ENCODE measurements around the gene TRPT1. TPM values are rescaled to one million over a fixed set of nuclear protein-coding genes. Genes with fewer than 3 reads are reported as not detected.
A peak's percentile ranks its signal among the peaks of the same experiment; 100 is the strongest.

TRPT1 gene
- polyA plus RNA-seq, 2 of the 4 experiments (the other 2 are of a cell fraction), result 18.6 to 28.5 TPM

DNA sequence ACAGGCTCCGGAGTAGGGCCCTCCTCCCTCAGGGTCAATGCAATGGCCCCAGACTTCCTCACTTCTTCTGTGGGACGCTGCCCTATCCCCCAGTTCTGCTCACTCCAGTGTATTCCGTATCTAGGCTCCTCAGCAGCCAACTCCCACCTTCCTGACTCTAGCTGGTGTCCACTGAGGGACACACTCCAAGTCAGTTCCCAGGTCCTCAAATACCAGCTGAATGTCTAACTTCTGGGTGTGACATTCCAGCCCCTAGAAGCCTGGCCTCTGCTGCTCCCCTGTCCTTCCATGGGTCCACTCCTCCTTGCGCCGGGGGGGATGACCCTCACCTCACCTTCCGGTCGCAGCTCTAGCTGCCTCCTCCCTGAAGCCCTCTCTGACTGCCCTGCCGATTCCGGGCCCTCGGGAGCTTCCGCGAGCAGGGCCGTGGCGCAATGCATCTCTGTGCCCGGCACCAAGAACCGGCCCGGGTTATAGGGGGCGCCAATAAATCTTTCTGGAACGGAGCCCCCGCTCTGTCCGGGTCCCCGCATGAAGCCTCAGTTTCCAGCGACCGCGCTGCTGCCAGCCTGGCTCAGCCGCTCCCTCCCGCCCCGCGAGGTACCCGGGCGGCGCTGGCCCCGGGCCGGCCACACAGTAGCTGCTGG, 43.0 kb upstream of the TRPT1 start (continued):
- TF ChIP-seq HEYL (CRISPR knock-in tag; IDR thresholded peaks at IDR 0.05), result no peak
- TF ChIP-seq, protein P1, sequence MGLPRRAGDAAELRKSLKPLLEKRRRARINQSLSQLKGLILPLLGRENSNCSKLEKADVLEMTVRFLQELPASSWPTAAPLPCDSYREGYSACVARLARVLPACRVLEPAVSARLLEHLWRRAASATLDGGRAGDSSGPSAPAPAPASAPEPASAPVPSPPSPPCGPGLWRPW (IDR thresholded peaks at IDR 0.05), result no peak
- no peak for TF ChIP-seq RAD21 (conservative IDR thresholded peaks at IDR 0.05 in 1 of 2, IDR thresholded peaks at IDR 0.05 in 1 of 2)
- TF ChIP-seq ZSCAN20 (CRISPR knock-in tag; IDR thresholded peaks at IDR 0.05), result no peak
- peak; percentile 29 to 58; a peak in 2 of 4 replicates for TF ChIP-seq CEBPB (IDR thresholded peaks at IDR 0.05)
- no peak for TF ChIP-seq ZC3H11A (IDR thresholded peaks at IDR 0.05)
- TF ChIP-seq, protein P2, sequence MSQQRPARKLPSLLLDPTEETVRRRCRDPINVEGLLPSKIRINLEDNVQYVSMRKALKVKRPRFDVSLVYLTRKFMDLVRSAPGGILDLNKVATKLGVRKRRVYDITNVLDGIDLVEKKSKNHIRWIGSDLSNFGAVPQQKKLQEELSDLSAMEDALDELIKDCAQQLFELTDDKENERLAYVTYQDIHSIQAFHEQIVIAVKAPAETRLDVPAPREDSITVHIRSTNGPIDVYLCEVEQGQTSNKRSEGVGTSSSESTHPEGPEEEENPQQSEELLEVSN (IDR thresholded peaks at IDR 0.05; ENCODE audit: borderline replicate concordance, low read depth), result no peak
- no peak for TF ChIP-seq FOXS1 (CRISPR knock-in tag; IDR thresholded peaks at IDR 0.05)
- TF ChIP-seq HOXA7 (CRISPR knock-in tag; IDR thresholded peaks at IDR 0.05), result no peak
- no peak for TF ChIP-seq NFE2L2 (conservative IDR thresholded peaks at IDR 0.05; ENCODE audit: low read length)
- TF ChIP-seq NR3C1 (IDR thresholded peaks at IDR 0.05), result no peak
- no peak for TF ChIP-seq RCOR1 (IDR thresholded peaks at IDR 0.05; ENCODE audit: low read depth, low read length)
- no peak for TF ChIP-seq NPAS2 (CRISPR knock-in tag; IDR thresholded peaks at IDR 0.05; ENCODE audit: borderline replicate concordance)
- TF ChIP-seq, protein P3, sequence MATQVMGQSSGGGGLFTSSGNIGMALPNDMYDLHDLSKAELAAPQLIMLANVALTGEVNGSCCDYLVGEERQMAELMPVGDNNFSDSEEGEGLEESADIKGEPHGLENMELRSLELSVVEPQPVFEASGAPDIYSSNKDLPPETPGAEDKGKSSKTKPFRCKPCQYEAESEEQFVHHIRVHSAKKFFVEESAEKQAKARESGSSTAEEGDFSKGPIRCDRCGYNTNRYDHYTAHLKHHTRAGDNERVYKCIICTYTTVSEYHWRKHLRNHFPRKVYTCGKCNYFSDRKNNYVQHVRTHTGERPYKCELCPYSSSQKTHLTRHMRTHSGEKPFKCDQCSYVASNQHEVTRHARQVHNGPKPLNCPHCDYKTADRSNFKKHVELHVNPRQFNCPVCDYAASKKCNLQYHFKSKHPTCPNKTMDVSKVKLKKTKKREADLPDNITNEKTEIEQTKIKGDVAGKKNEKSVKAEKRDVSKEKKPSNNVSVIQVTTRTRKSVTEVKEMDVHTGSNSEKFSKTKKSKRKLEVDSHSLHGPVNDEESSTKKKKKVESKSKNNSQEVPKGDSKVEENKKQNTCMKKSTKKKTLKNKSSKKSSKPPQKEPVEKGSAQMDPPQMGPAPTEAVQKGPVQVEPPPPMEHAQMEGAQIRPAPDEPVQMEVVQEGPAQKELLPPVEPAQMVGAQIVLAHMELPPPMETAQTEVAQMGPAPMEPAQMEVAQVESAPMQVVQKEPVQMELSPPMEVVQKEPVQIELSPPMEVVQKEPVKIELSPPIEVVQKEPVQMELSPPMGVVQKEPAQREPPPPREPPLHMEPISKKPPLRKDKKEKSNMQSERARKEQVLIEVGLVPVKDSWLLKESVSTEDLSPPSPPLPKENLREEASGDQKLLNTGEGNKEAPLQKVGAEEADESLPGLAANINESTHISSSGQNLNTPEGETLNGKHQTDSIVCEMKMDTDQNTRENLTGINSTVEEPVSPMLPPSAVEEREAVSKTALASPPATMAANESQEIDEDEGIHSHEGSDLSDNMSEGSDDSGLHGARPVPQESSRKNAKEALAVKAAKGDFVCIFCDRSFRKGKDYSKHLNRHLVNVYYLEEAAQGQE (IDR thresholded peaks at IDR 0.05), result no peak
- peak; percentile 100 for TF ChIP-seq ZFP36 (IDR thresholded peaks at IDR 0.05; ENCODE audit: borderline replicate concordance, partially characterized antibody)

DNA sequence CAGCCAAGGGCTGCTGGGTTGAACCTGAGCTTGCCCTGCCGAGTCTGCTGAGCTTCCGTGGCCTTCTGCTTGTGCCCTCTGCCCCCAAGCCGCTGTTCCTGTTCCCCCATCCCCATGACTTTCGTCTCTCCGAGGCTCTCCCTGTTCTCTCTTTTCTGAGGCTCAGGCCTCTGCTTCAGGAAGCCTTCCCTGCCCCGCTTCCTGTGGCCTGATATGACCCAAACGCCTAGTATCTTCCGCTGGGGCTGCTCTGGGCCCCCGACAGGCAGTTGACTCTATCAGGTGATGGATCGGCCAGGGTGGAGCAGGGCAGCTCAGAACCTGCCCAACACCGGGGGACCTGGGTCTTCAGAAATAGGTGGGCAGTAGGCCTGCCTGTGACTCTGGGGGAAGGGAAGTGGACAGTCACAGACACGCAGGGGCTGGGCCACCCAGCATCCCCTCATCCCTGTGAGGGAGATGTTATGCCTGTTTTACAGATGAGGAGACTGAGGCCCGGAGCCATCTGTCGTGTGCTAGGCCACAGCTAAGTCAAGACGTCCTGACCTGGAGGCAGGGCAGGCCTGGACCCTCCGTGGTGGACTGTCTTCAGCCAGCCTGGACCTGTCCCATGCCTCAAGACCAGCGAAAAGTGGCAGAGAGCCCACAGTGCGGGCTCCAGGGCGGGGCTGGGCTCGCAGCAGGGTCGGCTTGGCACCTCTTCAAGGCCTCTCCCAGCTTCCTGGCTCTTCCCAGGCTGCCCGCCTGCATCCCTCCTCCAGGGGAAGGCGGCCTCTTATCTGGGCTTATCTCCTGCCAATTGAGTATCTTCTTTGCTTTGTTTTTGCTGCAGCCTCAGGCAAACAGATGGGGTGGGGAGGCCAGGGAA, 42.3 kb upstream of the TRPT1 start:
- ChIA-PET CTCF (interaction anchor here (1.1 to 16.0 kb wide), 12 partner anchors 9 to 500 kb away, joined by 3 to 220 read pairs (median 4); partner anchors contain the start of genes CATSPERZ, ESRRA, PLCB3 and PPP1R14B), POLR2A (interaction anchor here (0.8 to 5.9 kb wide), 10 partner anchors 9 to 82 kb away, joined by 3 to 53 read pairs (median 4); partner anchors contain the start of genes BAD, ESRRA, FKBP2 and GPR137)
- peak overlapping the region; percentile 72 for H3K4me3 ChIP-seq
- ATAC-seq, result peak in 1 of 2 experiments; percentile 1; a peak in 3 of 6 replicates
- peaks cover 26% of the 10 kb centered on the region for H3K4me1 ChIP-seq
- no peaks in the 10 kb centered on the region for H3K9me3 ChIP-seq
- WGBS (ENCODE audit: missing lambda C conversion rate), result 84% methylated on average over 14 of the region's 23 CpGs
- FAIRE-seq, result no peak
- DNase-seq (ENCODE audit: low read depth in 1 of 2, low spot score in 1 of 2), result peak in 1 of 2 experiments; percentile 62
- TF ChIP-seq, protein P1 (IDR thresholded peaks at IDR 0.05), result no peak
- TF ChIP-seq EHF (CRISPR knock-in tag; IDR thresholded peaks at IDR 0.05), result no peak
- no peak for TF ChIP-seq NFE2L2 (conservative IDR thresholded peaks at IDR 0.05; ENCODE audit: low read length)
- TF ChIP-seq KDM1A (IDR thresholded peaks at IDR 0.05; ENCODE audit: low read depth), result peak; percentile 71
- peak overlapping the region; percentile 94 to 97 for H3K27ac ChIP-seq
- peak overlapping the region; percentile 97 for H3K4me2 ChIP-seq

Data from A549 (cell line).